Measurements from ENCODE around the gene PLEKHM3.

PLEKHM3 gene

DNA sequence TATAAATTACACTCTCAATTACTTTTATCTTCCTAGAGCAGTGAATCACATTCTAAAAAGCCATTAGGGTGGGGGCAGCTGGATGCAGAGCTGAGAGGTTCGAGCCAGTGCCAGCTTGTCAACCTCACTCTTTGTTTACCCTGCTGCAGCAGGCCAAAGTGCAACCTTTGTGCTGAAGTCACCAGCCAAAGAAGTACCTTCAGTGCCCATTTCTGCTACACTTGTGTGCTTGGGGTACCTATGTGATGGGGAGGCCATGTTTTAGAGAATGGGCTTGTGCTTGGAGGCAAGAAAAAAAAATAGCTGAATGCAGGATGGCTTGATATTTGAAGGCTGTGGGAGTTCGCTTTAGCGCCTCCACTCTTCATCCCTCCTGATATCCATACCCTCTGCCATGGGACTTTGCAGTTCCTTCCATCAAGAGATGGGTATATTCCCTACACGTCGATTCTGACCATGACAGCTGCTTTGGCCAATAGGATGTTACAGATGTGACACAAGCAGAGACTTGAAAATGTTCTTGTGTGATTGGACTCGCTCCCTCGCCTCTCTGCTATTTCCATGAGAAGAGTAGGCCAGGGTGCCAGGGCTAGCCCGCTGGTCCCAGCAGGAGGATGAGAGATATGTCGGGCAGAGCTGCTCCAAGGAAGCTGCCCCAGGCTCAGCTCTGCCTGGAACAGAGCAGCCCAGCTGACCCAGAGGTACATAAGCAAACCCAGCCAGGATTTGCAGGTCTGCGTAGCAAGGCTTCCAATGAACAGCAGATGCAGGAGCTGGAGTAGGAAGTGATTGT is 242.9 kb downstream of the PLEKHM3 start:
- DNase-seq, result no peak

DNA sequence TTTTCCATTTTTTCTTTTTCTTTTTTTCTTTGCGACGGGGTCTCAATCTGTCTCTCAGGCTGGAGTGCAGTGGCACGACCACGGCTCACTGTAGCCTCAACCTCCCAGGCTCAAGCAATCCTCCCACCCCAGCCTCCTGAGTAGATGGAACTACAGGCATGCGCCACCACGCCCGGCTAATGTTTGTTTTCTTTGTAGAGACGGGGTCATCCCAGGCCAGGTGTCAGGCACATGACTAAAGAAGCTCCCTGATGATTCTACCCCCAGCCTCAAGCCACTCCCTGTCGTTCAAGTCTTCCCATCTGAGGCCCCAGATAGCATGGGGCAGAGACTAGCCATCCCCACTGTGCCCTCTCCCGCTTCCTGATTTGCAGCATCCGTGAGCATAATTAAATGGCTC is 245.8 kb downstream of the PLEKHM3 start:
- no peak for DNase-seq

DNA sequence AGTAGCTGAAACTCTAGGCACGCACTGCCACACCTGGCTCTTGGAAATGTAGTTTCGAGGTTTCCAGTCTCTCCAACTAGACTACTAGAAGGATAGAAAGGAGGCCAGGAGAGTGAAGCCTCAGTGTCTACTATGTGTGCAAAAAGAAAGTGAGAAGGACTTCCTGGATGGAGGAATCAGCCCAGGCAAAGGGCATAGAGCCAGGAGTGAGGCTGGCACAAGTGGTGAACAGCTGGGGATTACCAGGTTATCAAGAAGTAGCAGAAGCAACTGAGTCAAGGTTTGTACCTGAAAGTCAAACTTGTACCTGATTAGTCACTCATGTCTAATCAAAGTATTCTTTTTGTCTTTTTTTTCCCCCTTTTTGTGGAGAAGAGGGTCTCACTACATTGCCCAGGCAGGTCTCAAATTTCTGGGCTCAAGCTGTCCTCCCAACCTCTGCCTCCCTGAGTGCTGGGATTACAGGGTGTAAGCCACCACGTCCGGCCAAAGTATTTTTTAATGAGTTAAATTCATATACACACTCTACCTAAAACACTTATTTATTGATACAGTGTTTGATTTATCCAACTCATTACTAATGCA is 246.9 kb downstream of the PLEKHM3 start:
- DNase-seq, result no peak

DNA sequence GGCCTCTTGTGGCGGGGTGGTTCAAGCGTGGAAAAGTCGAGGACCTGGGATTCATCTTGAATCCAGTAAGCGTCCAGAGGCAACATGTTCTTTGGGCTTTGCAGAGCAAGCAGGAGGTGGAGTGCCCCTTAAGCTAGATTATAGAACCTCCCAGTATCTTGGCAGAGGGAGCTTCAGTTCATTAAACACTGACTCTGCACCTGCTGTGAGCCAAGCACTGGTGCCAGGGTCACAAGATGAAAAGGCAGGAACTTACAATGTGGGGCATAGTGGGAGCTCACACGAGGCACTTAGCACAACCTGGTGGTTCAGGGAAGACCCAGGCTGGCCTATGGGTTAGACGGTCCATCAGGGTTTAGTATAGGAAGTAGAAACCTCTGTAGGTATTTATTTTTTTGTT is 248.2 kb downstream of the PLEKHM3 start:
- DNase-seq, result no peak

DNA sequence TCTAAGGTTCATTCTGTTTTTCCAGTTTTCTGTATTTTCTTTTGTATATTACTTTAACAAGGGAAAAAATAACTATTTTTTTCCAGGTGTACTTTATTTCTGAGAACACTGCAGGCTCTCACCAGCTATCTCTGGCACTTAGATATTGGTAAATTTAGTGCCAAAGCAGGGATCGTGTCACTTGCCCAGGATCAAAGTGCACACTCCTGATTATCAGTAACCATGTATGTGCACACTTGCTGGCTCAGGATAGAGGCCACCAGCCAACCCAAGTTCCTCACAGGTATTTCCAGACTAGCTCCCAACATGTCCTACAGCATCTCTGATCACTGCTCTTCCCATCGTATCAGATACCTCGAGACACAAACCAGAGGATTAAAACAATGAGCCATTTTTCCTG is 249.9 kb downstream of the PLEKHM3 start:
- no peak for DNase-seq

DNA sequence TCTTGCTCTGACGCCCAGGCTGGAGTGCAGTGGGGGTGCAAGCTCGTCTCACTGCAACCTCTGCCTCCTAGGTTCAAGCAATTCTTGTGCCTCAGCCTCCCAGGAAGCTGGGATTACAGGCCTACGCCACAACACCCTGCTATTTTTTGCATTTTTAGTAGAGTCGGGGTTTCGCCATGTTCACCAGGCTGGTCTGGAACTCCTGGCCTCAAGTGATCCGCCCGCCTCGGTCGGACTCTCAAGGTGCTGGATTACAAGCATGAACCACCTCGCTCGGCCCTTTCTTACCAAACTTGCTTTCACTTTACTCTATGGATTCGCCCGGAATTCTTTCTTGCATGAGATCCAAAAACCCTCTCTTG is 252.5 kb downstream of the PLEKHM3 start:
- DNase-seq, result no peak

DNA sequence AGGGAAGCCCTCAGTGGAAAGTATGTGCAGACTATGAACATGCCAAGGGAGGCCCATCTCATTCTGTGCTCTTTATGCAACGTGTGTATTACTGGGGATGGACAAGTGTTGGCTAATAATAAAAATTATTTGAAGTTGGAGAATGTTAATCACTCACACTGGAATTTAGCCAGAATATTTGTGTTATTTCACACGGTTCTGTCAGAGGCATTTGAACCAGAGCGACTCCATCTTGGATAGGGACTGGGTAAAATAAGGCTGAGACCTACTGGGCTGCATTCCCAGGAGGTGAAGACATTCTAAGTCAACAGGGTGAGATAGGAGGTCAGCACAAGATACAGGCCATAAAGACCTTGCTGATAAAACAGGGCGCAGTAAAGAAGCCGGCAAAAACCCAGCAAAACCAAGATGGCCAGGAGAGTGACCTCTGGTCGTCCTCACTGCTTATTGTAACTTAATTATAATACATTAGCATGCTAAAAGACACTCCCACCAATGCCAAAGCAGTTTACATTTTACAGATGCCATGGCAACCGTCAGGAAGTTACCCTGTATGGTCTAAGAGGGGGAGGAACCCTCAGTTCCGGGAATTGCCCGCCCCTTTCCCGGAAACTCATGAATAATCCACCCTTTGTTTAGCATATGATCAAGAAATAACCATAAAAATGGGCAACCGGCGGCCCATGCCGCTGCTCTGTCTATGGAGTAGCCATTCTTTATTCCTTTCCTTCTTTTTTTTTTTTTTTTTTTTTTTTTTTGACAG is 253.1 kb downstream of the PLEKHM3 start:
- no peak for DNase-seq

DNA sequence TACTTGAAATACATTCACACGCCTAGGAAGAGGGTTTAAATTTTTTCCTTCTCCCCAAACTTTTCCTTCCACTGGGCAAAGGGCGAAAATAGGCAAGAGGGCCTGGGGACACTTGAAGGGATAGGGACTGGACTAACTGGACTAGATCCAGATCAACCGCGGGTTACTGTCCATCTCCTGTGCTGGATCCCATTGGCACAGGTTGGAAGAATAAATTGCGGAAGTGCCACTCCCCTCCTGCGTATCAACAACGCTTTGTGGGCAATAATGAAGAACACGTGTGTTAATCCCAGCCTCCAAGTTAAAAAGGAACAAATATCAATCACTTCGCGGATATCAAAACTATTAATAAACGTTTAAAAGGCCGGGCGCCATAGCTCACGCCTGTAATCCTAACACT is 253.9 kb downstream of the PLEKHM3 start:
- no peak for DNase-seq
